Dedifferentiated amniotic fluid mesenchymal stem cell (primary cell): ENCODE measurements around the gene NOD1.

Source experiments
- DNase-seq: peaks from one replicate; pipeline ENCODE4 v3.0.0-alpha.2; 2016; ENCODE audit errors: extremely low spot score

The NOD1 gene

GRCh38 chr7:30470771-30471170, 7.8 kb downstream of the NOD1 start:
- peak; percentile 45 for DNase-seq

- DNase-seq, result no peak
Observed at GRCh38 chr7:30470163-30470770, 8.3 kb downstream of the NOD1 start.

GRCh38 chr7:30469303-30469702, 9.3 kb downstream of the NOD1 start:
- DNase-seq, result peak; percentile 98

GRCh38 chr7:30468791-30469190, 9.8 kb downstream of the NOD1 start:
- DNase-seq, result no peak

- no peak for DNase-seq
Observed at GRCh38 chr7:30468041-30468440, 10.5 kb downstream of the NOD1 start.

GRCh38 chr7:30467271-30467670, 11.3 kb downstream of the NOD1 start:
- no peak for DNase-seq

- DNase-seq, result no peak
Observed at GRCh38 chr7:30466266-30466665, 12.3 kb downstream of the NOD1 start.

GRCh38 chr7:30465811-30466180, 12.8 kb downstream of the NOD1 start:
- no peak for DNase-seq

GRCh38 chr7:30465046-30465810, 13.4 kb downstream of the NOD1 start:
- no peak for DNase-seq

- DNase-seq, result no peak
Observed at GRCh38 chr7:30464231-30464671, 14.3 kb downstream of the NOD1 start.

GRCh38 chr7:30463405-30464145, 15.0 kb downstream of the NOD1 start:
- no peak for DNase-seq

GRCh38 chr7:30462179-30462578, 16.4 kb downstream of the NOD1 start:
- no peak for DNase-seq

- no peak for DNase-seq
Observed at GRCh38 chr7:30460246-30460633, 18.3 kb downstream of the NOD1 start.

- DNase-seq, result peak; percentile 80
Observed at GRCh38 chr7:30459591-30460245, 18.9 kb downstream of the NOD1 start.

GRCh38 chr7:30458311-30458710, 20.3 kb downstream of the NOD1 start:
- no peak for DNase-seq

GRCh38 chr7:30453921-30454320, 24.7 kb downstream of the NOD1 start:
- DNase-seq, result no peak

- no peak for DNase-seq
Observed at GRCh38 chr7:30453016-30453415, 25.6 kb downstream of the NOD1 start.

- no peak for DNase-seq
Observed at GRCh38 chr7:30452280-30452930, 26.2 kb downstream of the NOD1 start.

- no peak for DNase-seq
Observed at GRCh38 chr7:30451539-30452279, 26.9 kb downstream of the NOD1 start.

- DNase-seq, result no peak
Observed at GRCh38 chr7:30450983-30451497, 27.5 kb downstream of the NOD1 start.
